ENCODE measurements around the gene GDA.

- TF ChIP-seq, protein P1, sequence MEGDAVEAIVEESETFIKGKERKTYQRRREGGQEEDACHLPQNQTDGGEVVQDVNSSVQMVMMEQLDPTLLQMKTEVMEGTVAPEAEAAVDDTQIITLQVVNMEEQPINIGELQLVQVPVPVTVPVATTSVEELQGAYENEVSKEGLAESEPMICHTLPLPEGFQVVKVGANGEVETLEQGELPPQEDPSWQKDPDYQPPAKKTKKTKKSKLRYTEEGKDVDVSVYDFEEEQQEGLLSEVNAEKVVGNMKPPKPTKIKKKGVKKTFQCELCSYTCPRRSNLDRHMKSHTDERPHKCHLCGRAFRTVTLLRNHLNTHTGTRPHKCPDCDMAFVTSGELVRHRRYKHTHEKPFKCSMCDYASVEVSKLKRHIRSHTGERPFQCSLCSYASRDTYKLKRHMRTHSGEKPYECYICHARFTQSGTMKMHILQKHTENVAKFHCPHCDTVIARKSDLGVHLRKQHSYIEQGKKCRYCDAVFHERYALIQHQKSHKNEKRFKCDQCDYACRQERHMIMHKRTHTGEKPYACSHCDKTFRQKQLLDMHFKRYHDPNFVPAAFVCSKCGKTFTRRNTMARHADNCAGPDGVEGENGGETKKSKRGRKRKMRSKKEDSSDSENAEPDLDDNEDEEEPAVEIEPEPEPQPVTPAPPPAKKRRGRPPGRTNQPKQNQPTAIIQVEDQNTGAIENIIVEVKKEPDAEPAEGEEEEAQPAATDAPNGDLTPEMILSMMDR (IDR thresholded peaks at IDR 0.05 in 2 of 3, conservative IDR thresholded peaks at IDR 0.05 in 1 of 3; ENCODE audit: borderline replicate concordance in 1 of 3, insufficient read depth in 1 of 3, low read depth in 2 of 3, low read length in 2 of 3), result peak; percentile 75 to 90 (median 85)
- TF ChIP-seq EZH2 (IDR thresholded peaks at IDR 0.05) (no peak), RAD21 (IDR thresholded peaks at IDR 0.05; ENCODE audit: low read depth) (peak; percentile 91), POLR2A (IDR thresholded peaks at IDR 0.05; ENCODE audit: borderline replicate concordance, extremely low read depth, insufficient read depth, insufficient read length) (no peak), POLR2AphosphoS5 (IDR thresholded peaks at IDR 0.05; ENCODE audit: low read depth, low read length) (no peak), JUND (IDR thresholded peaks at IDR 0.05) (no peak), SRF (IDR thresholded peaks at IDR 0.05; ENCODE audit: low read depth) (no peak), YY1 (IDR thresholded peaks at IDR 0.05; ENCODE audit: extremely low read depth, insufficient replicate concordance, low read depth, low read length) (no peak), ZFX (IDR thresholded peaks at IDR 0.05) (no peak), ZBTB33 (IDR thresholded peaks at IDR 0.05; ENCODE audit: extremely low read depth, insufficient replicate concordance, low read length) (no peak), EZH2phosphoT487 (IDR thresholded peaks at IDR 0.05; ENCODE audit: borderline replicate concordance) (no peak), CEBPB (IDR thresholded peaks at IDR 0.05; ENCODE audit: low read depth) (no peak)
- TF ChIP-seq, protein P2, sequence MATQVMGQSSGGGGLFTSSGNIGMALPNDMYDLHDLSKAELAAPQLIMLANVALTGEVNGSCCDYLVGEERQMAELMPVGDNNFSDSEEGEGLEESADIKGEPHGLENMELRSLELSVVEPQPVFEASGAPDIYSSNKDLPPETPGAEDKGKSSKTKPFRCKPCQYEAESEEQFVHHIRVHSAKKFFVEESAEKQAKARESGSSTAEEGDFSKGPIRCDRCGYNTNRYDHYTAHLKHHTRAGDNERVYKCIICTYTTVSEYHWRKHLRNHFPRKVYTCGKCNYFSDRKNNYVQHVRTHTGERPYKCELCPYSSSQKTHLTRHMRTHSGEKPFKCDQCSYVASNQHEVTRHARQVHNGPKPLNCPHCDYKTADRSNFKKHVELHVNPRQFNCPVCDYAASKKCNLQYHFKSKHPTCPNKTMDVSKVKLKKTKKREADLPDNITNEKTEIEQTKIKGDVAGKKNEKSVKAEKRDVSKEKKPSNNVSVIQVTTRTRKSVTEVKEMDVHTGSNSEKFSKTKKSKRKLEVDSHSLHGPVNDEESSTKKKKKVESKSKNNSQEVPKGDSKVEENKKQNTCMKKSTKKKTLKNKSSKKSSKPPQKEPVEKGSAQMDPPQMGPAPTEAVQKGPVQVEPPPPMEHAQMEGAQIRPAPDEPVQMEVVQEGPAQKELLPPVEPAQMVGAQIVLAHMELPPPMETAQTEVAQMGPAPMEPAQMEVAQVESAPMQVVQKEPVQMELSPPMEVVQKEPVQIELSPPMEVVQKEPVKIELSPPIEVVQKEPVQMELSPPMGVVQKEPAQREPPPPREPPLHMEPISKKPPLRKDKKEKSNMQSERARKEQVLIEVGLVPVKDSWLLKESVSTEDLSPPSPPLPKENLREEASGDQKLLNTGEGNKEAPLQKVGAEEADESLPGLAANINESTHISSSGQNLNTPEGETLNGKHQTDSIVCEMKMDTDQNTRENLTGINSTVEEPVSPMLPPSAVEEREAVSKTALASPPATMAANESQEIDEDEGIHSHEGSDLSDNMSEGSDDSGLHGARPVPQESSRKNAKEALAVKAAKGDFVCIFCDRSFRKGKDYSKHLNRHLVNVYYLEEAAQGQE (IDR thresholded peaks at IDR 0.05; ENCODE audit: low read depth), result no peak
Observed at GRCh38 chr9:72271613-72272478, 122.6 kb downstream of the GDA start.
